GM12864 (cell line): Measurements from ENCODE around the gene TMEM170B.

Source experiments
- DNase-seq: peaks from one replicate; pipeline ENCODE4 v3.0.0-alpha.2; 2011; ENCODE audit warnings: low read depth
- H3K4me3 ChIP-seq: 2 replicates; pipeline ENCODE4 v1.5.1; 2011; ENCODE audit warnings: mild to moderate bottlenecking, low read depth, low read length, control low read depth
- TF ChIP-seq, protein P1 (sequence below): IDR thresholded peaks from 2 replicates; pipeline ENCODE4 v1.5.1; 2011; ENCODE audit warnings: low read depth, mild to moderate bottlenecking, moderate library complexity, low read length, control low read depth, inconsistent platforms; ENCODE audit errors: missing control alignments

The TMEM170B gene

DNA sequence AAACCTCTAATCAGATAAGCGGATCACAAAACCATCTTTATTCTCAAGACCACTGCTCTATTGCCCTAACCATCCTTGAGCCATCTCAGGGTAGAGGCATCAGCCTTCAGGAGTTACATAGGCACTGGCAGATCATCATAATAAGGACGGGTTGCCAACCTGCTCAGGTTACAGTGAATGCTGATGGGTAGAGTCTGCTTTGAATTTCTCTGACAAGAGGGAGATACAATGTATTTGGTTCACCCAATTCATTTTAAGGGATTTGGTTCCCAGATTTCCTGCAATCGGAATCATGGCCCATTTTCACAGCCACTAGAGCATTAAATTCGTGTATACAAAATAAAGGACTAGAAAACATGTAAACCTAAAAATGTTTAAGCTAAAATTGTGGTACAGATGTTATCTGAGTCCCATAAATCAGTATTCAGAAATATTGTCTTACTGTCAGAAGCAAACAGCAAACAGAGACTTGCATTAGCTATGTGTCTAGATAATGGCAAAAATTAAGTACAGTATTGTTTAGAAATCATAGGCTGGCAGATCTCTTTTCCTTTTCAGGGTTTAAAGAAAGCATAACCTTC lies 41.9 kb upstream of the TMEM170B start:
- no peak for DNase-seq
- TF ChIP-seq, protein P1, sequence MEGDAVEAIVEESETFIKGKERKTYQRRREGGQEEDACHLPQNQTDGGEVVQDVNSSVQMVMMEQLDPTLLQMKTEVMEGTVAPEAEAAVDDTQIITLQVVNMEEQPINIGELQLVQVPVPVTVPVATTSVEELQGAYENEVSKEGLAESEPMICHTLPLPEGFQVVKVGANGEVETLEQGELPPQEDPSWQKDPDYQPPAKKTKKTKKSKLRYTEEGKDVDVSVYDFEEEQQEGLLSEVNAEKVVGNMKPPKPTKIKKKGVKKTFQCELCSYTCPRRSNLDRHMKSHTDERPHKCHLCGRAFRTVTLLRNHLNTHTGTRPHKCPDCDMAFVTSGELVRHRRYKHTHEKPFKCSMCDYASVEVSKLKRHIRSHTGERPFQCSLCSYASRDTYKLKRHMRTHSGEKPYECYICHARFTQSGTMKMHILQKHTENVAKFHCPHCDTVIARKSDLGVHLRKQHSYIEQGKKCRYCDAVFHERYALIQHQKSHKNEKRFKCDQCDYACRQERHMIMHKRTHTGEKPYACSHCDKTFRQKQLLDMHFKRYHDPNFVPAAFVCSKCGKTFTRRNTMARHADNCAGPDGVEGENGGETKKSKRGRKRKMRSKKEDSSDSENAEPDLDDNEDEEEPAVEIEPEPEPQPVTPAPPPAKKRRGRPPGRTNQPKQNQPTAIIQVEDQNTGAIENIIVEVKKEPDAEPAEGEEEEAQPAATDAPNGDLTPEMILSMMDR: no peak

DNA sequence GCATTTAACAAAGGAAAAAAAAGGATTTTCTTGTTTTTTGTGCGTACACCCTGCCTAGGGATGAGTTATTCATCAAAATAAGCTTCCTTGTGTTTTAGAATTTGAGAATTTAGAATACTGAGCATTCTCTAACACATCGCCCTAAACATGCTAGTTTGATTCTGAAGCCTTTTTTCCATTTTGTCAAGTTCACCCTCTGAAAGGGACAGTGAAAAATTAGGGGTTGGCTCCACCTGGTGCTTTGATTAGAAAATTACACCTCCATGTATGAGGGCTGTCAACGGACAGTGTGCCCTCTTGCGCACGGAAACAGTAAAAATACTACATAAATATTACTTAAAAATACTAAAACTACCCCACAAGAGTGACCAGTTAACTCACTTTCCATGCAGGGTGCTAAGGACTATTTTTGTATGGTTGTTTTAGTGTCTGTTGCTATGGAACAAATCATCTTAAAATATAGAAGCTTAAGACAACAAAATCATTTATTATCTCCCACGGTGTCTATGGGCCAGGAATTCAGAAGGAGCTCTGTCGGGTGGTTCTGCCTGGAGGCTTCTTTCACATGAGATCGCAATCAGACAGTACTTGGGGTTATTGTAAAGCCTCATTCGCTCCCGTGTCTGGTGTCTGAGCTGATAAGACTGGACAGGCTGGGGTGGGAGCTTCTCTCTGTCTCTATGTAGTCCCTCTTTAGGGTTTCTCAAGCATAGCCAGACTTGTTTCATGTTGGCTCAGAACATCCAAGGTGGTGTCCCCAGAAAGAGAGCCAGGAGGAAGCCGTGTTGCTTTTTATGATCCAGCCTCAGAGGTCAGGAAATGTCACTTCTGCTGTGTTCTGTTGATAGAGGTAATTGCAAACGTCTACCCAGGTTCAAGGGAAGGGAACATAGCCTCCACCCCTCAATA lies 41.1 kb upstream of the TMEM170B start:
- DNase-seq: peak; percentile 76
- H3K4me3 ChIP-seq: no peak overlapping the region
- TF ChIP-seq, protein P1: peak; percentile 69

More for the DNA sequence above, 41.9 kb upstream of the TMEM170B start:
- no peak overlapping the region for H3K4me3 ChIP-seq

DNA sequence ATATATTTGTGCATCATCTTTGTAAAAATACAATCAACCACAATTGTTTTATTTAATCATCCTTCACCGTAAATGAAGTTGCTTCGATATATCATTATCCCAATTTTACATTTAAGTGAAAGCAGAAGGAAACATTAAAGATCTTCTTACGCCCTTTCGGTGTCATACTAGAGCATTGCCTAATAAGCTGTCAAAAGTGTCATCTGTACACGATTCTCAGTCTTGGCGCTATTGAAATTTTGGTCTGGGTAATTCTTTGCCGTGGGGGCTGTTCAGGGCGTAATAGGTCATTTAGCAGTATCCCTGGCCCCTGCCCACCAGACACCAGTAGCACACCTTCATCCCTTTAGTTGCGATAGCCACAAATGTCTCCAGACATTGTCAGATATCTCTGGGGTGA lies 40.4 kb upstream of the TMEM170B start:
- no peak overlapping the region for H3K4me3 ChIP-seq
- DNase-seq: no peak
- TF ChIP-seq, protein P1: no peak

DNA sequence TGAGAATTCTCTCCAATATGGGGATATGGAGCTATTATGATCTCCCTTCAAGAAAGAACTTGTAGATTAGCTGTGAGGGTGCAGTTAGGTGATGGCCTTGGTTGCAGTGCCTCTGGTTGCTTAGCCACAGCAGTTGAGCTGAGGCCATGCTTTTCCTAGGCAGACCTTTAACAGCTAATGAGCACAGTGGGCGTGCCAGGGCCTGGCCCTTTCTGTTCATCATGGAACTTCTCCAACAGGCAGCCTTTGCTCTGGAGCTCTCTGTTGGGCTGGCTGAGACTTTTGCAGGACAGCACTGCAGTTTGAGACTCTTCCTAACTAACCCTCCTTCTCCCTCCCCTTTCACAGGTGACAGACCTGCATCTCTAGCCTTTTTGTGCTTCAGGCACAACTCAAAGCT lies 39.7 kb upstream of the TMEM170B start:
- TF ChIP-seq, protein P1: no peak

DNA sequence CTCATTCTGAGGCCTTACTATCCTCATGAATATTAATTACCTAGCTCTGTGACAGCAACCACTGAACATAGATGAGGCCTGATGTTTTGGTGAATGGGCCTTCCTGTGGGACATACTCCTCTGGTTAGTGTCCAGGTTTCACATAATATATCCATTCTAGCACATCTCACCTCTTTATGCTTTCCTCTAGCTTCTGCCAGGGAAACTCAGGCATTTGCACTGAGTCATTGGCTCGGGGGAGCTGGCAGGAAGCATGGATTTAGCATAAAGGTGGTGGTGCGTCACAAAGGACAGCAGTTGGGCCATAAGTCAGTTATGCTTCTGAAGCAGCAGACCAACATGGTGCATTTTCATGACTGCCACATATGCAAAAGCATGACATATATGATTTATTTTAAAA lies 37.5 kb upstream of the TMEM170B start:
- no peak overlapping the region for H3K4me3 ChIP-seq
- DNase-seq: no peak
- TF ChIP-seq, protein P1: no peak

More for the DNA sequence above, 39.7 kb upstream of the TMEM170B start:
- no peak for DNase-seq
- no peak overlapping the region for H3K4me3 ChIP-seq

DNA sequence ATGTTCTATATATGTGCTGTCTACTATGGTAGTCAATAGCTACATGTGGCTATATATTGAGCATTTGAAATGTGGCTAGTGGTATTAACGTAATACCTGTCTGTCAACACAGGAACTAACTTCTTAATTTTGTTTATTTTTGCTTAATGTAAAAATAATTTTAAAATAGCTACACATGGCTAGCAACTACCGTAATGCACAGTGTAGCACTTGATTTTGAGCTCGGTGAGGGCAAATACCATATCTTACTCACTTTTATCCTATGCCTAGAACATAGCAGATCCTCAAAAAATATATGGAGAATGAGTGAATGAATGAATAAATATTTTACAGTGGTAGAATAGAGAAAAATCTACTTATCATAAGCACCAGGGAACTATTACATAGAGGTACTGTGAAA lies 28.1 kb upstream of the TMEM170B start:
- H3K4me3 ChIP-seq: no peak overlapping the region
- no peak for DNase-seq
- TF ChIP-seq, protein P1: no peak
